ENCODE measurements around the gene ZNF774.

DNA sequence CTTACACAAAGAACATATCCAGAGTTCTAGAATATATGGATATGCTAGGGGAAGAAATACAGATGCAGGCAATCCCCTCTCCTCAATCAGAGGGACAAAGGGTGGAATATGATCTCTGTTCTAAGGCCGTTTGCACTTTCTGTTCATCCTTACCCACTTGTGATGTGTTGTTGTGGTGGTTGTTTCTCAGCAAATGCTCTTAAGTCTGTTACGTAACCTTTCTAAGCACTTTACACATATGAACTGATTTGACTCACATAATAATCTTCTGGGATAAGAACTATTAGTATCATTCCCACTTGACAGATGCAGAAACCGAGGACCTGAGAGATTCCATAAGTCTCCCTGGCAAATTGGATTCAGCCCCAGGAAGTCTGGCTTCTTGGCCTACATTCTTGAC lies 46.2 kb upstream of the ZNF774 start:
- TF ChIP-seq CTCF (IDR thresholded peaks at IDR 0.05) = no peak
- TF ChIP-seq POLR2A (IDR thresholded peaks at IDR 0.05) = no peak

Measured in uterus (tissue), 2 donors.